ENCODE measurements around the gene OR6P1. TPM values are rescaled to one million over a fixed set of nuclear protein-coding genes. Genes with fewer than 3 reads are reported as not detected.

Gene OR6P1, protein sequence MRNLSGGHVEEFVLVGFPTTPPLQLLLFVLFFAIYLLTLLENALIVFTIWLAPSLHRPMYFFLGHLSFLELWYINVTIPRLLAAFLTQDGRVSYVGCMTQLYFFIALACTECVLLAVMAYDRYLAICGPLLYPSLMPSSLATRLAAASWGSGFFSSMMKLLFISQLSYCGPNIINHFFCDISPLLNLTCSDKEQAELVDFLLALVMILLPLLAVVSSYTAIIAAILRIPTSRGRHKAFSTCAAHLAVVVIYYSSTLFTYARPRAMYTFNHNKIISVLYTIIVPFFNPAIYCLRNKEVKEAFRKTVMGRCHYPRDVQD
- total RNA-seq (2022; extraction: Qiagen RNA extraction; ENCODE audit: low read depth): not detected in 5 replicates

GRCh38 chr1:158570480-158570879 lies at the start of gene OR6P1:
Gene OR6P1 (minus strand): TSS chr1:158570580. CDS start chr1:158563604, 6,976 bp downstream.

GRCh38 chr1:158604968-158605367 lies 34.6 kb upstream of the OR6P1 start, which contains the start of gene OR10Z1:
Gene OR10Z1 (plus strand): TSS chr1:158605268. CDS start chr1:158606439, 1,171 bp downstream.

GRCh38 chr1:158579733-158580132 lies 9.4 kb upstream of the OR6P1 start, which contains the start of gene OR10X1:
Gene OR10X1 (minus strand): TSS chr1:158579899. CDS start chr1:158579899, 0 bp downstream.

DNA sequence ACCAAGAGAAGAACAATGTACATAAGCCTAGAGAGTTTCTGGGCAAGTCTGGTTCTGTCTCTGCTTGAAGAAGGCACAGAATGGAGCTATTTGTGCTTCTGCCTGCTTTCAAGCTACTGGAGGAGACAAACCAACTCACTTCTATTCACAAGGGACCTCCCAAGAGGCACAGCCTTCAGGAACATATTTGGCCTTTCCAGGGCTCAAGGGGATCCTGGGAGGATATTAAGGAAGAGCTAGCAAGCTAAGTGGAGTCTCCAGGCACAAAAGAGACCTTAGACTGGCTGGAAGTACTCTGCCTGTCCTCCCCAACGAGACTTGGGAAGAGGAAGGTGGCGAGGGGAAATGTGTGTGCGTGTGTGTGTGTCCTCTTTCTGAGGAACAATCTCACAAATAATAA lies 16.0 kb downstream of the OR6P1 start, which contains the start of gene OR6Y1:
Gene OR6Y1 (minus strand): TSS at position 54 of the 400 bp plus-strand sequence. CDS start 6,300 bp downstream, outside the sequence.

Other genes starting within 250 kb of the OR6P1 start
- gene CD1B, start 239.0 kb downstream of the OR6P1 start, total RNA-seq (2022; extraction: Qiagen RNA extraction; ENCODE audit: low read depth): not detected in 5 replicates
- gene CD1E, start 216.7 kb downstream of the OR6P1 start, total RNA-seq (2022; extraction: Qiagen RNA extraction; ENCODE audit: low read depth): not detected in 5 replicates
- gene OR10T2, start 171.1 kb downstream of the OR6P1 start, total RNA-seq (2022; extraction: Qiagen RNA extraction; ENCODE audit: low read depth): not detected in 5 replicates
- gene OR10K2, start 144.3 kb downstream of the OR6P1 start, total RNA-seq (2022; extraction: Qiagen RNA extraction; ENCODE audit: low read depth): not detected in 5 replicates
- not detected in 5 replicates for gene OR10K1, start 108.7 kb downstream of the OR6P1 start, total RNA-seq (2022; extraction: Qiagen RNA extraction; ENCODE audit: low read depth)
- gene OR10R2, start 98.4 kb downstream of the OR6P1 start, total RNA-seq (2022; extraction: Qiagen RNA extraction; ENCODE audit: low read depth): not detected in 5 replicates
- gene OR6Y1, start 16.2 kb downstream of the OR6P1 start, total RNA-seq (2022; extraction: Qiagen RNA extraction; ENCODE audit: low read depth): not detected in 5 replicates
- not detected in 5 replicates for gene OR10X1, start 9.3 kb upstream of the OR6P1 start, total RNA-seq (2022; extraction: Qiagen RNA extraction; ENCODE audit: low read depth)
- not detected in 5 replicates for gene OR10Z1, start 34.7 kb upstream of the OR6P1 start, total RNA-seq (2022; extraction: Qiagen RNA extraction; ENCODE audit: low read depth)
- not detected in 5 replicates for gene SPTA1, start 116.1 kb upstream of the OR6P1 start, total RNA-seq (2022; extraction: Qiagen RNA extraction; ENCODE audit: low read depth)
- gene OR6K2, start 130.1 kb upstream of the OR6P1 start, total RNA-seq (2022; extraction: Qiagen RNA extraction; ENCODE audit: low read depth): not detected in 5 replicates
- gene OR6K3, start 150.1 kb upstream of the OR6P1 start, total RNA-seq (2022; extraction: Qiagen RNA extraction; ENCODE audit: low read depth): not detected in 5 replicates
- gene OR6K6, start 184.1 kb upstream of the OR6P1 start, total RNA-seq (2022; extraction: Qiagen RNA extraction; ENCODE audit: low read depth): not detected in 5 replicates
- gene OR6N1, start 201.6 kb upstream of the OR6P1 start, total RNA-seq (2022; extraction: Qiagen RNA extraction; ENCODE audit: low read depth): not detected in 5 replicates
- not detected in 5 replicates for gene OR6N2, start 210.6 kb upstream of the OR6P1 start, total RNA-seq (2022; extraction: Qiagen RNA extraction; ENCODE audit: low read depth)